ENCODE results near the gene USHBP1.

The USHBP1 gene

DNA sequence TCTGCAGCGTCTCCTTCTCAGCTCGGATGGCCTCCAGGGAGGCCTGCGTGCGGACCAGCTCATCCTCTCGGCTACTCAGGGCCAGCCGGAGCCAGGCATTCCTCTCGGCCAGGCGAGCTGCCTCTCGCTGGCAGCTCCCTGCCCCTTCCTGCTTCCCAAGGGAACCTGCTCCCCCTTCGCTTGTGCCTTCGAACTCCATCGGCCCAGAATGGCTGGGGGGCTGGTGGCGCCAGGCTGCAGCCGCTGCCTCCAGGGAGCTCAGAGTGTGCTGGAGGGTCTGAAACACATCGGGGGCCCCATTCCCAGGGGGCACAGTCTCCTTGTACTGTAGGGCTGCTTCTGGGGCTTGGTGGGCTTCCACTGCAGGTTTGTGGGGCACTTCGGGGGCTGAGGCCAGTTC, 2.0 kb downstream of the USHBP1 start:
- DNase-seq, result no peak

DNA sequence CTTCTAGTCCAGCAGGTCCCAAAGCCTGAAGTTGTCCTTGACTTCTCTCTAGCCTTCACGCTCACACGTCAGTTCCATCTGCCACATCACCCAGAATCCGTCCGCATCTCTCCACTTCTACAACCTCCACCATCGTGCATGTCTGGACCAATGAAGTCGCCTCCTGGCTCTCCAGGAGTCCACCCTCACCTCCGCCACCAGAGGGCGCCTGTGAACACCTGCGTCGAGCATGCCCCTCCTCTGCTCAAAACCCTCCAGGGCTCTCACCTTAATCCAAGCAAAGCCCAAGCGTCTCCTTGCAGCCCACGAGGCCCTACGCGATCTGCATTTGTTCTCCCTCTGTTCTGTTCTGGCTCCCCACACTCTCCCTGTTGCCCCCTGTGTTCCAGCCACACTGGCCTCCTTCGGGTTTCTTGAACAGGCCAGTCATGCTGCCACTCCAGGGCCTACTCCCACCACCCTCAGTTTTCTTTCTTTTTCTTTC, 3.7 kb downstream of the USHBP1 start:
- no peak for DNase-seq

DNA sequence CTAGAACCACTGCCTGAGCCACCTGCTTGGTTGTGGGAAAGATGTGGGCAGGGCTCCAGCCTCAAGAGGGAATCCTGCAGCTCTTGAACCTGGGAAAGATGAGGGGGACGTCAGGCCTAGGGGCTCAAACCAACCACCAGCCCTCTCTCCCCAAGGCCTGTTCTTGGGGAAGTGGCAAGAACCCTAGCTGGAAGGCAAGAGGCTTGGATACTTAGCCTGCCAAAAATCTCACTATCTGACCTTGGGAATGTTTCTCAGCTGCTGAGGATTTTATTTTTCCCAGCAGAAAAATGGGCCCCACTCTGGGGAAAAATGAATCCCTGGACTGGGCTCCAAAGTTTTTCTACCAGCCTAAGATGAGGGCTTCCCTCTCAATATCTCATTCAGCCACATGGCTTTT, 4.6 kb downstream of the USHBP1 start:
- DNase-seq, result no peak

DNA sequence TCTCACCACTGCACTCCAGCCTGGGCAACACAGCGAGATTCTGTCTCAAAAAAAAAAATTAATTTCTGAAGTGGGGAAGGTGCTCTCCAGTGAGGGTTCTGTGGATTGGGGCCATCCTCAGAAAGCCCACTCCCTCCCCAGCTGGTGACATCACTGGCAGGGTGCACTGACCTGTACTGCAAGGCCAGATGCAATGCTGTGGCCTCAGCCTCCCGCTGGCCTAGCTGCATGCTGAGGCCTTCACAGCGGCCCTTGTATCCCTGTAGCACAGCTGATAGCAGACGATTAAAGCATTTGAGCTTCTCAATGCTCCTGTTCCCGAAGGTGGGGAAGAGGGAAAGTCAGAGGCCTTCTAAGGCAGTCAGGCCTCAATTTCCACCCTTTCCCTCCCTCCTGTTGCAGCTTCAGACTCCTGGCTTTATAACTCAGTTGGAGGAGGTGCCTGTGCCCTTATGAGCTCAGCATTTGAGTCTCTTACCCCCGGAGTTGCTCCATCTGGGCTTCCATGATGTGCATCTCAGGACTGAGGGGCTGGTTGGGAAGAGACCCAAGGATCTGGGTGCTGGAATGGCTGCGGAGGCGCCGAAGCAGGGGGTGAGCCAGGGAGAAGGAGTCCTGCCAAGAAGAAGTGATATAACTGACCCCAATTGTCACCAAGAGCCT, 5.3 kb downstream of the USHBP1 start:
- DNase-seq, result no peak

DNA sequence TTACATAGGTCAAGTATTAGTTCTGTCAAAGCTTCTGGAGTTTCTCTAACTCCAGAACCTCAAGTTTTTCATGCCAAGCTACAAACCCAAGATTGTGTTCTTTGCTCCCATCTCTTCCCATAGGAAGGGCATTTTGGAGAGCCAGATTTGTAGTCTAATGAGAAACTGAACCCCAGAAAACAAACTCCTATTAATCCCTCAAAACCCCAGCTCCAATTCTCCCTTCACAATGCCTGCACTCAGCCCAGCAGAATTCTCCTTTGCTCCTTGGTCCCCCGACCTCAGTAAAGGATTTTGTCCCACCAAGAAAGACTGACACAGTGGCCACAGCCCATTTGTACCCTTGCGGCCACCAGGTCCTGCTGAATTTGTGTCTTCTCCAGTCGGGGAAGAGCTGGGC, 8.4 kb downstream of the USHBP1 start:
- no peak for DNase-seq

DNA sequence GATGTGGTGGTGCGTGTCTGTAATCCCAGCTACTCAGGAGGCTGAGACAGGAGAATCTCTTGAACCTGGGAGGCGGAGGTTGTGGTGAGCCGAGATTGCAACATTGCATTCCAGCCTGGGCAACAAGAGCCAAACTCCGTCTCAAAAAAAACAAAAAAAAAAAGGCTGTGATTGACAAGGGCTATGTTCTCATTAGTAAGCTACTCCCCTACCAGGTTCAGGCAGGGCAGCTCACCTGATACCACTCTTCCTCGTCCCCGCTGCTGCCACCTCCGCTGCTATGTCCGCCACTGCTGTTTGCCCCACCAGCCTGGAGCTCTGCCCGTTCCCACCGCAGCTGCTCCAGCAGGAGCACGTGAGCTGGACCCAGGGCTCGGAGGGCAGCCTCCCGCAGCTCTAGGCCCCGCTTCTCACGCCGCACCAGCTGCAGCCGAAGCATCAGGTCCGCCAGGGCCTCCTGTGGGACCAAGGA, 9.4 kb downstream of the USHBP1 start:
- no peak for DNase-seq

DNA sequence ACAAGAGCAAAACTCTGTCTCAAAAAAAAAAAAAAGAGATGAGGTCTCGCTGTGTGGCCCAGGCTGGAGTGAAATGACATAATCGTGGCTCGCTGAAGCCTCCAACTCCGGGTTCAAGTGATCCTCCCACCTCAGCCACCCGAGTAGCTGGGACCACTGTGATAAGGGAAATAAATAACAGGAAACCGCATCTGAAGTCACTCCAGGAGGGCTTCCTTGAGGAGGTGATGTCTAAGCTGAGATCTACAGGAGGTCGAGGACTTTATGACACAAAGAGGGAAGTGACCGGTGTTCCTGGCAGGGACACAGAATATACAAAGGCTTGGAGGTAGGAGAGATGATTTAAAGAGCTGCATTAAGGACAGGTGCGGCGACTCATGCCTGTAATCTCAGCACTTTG, 9.9 kb downstream of the USHBP1 start:
- DNase-seq, result no peak

DNA sequence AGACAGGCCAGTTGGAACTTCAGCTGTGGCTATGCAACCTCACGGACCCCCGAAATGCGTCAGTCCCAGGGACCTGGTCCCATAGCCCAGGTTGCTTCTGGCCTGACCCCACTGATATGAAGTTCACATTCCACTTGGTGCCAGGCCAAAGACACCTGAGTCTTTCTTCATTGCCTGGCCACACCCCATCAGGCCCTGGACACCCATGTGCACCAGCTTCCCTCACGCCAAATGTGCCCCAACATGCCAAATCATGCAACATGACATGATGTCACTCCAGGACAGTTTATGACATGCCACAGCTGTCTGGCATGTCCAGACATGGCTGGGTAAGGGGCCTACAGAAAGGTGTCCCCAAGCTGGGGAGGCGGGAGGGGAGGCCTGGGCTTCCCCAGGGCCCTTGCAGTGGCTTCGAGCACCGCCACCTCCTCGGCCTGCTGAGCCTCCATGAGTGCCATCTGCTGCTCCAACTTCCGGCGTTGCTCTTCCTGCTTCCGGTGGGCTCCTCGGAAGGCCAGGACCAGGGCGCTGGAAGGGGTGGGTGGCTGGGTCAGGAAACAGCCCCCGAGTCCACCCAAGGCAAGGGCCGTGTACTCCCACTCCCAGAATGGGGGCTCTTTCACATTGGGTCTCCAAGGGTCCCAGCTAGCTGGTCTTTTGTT, 14.5 kb downstream of the USHBP1 start:
- DNase-seq, result no peak

DNA sequence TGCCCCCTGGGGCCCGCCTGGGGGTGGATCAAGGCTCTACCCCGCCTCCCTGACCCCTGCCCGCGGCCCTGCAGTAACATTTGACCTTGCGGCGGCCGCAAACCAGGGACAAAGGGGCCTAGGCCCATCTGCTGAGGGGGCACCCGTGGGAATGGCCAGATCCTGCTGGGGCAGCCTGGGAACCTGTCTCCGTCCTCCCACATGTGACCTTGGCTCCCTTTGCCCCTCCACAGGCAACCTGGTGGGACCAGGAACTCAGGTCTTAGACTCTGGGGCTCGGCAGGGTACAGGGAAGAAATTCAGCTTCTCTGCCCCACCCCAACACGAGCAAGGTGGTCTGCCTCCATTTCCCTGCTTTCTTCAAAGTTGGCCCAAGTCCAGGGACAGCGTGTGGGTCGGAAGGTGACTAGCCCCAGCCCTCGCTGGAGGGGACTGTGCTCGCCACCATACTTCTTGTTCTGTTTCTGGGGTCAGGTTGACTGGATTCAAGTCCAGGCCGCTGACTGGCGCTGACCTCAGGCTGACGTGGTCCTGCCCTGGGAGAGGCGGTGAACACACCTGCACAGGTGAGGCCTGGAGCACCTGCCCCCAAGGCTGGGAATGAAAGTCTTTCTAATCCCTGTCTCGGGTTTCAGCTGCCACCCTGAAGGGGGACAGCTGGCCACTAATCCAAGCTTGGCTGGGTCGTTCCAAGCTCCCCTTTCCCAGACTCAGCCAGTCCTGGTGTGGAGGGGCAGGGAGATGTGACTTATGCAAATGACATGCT, 16.4 kb downstream of the USHBP1 start:
- no peak for DNase-seq

DNA sequence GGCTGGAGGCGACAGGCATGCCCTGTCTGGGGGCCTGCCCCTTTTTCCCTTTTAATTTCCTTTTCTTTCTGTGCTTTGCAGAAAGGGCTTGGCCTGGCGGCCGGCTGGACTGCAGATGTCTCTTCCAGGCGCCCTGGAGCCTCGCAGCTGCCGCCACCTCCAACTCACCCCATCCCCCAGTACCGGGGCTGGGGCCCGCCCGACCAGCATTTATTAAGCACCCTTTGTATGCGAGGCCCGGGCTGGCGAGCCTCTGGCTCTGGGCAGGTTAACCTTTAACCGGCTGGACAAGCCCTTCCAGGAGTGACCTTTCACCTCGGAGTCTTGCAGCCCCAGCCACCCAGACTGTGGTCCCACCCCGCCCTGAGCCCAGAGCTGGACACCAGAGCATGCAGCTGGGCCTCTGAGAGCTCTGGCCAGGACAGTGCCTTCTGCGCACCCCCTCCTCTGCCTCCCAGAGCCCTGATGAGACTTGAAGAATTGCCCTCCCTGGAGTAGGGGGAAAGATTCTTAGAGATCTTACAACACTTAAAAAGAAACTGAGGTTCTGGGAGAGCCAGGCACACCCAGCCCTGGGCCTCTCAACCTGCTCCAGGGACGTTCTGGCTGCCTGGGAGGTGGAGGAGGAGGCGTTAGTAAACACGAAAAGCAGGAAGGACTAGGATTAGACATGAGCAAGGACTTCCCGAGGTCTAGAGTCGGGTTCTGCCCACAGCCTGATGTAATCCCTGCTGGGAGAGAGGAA, 17.7 kb downstream of the USHBP1 start:
- no peak for DNase-seq

DNA sequence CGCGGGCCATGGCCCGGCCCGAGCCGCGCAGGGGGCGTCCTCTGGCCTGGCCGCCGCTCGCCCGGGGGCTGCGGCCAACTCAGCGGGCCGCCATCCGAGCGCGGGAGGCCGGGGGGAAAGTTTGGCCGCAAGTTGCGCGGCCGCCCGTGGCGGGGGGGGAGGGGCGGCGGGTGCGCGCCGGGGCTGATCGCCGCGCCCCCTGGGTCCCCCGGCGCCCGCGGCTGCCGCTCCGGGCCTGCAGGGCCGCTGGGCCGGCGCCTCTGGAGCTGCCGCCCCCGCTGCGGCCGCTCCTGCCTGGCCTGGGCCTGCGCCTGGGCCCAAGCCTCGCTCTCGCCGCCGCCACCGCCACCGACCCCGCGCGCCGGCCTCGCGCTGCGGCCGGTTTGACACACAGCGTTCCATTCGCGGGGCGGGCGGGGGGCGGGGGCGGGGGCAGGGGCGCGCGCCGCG, 19.0 kb downstream of the USHBP1 start, which contains the start of gene NR2F6:
Gene NR2F6, minus strand, starts transcription at position 385 of the 450 bp plus-strand sequence. CDS start 699 bp downstream, outside the sequence.
- no peak for DNase-seq

DNA sequence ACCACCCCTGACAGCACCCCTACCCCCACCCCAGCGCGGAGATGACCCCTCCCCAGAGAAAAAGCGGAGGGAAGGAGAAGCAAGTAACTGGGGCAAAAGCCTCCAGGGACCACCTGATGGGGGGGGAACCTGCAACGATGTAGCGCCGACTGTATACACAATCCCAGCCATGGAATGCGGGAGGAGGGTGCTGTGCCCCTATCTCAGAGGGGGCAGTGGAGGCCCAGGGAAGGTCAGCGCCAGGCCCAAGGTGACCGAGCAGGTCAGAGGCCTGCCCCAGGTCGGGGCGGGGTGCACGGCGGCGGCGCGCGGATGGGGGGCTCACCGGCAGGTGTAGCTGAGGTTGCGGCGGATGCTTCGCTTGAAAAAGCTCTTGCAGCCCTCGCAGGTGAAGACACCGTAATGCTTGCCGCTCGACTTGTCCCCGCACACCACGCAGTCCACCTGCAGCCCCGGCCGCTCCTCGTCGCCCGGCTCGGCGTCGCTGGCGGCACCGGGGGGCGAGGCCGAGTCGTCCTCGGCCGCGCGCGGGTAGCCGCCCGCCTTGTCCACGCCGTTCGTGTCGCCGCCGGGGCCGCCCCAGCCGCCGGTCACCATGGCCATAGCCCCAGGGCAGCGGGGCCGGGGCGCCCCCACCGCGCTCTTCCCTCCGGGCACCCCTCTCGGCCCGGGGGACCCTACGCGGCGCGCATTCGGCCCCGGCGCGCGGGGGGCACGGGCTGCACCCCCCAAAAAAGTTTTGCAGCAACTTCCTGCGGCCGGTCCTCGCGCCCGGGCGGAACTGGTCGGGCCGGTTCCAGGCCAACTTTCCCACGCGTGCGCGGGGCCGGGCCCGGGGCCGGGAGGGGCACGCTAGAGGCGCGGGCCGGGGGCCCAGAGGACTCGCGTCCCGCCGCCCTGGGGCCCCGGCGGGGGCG, 19.7 kb downstream of the USHBP1 start:
- DNase-seq, result no peak

DNA sequence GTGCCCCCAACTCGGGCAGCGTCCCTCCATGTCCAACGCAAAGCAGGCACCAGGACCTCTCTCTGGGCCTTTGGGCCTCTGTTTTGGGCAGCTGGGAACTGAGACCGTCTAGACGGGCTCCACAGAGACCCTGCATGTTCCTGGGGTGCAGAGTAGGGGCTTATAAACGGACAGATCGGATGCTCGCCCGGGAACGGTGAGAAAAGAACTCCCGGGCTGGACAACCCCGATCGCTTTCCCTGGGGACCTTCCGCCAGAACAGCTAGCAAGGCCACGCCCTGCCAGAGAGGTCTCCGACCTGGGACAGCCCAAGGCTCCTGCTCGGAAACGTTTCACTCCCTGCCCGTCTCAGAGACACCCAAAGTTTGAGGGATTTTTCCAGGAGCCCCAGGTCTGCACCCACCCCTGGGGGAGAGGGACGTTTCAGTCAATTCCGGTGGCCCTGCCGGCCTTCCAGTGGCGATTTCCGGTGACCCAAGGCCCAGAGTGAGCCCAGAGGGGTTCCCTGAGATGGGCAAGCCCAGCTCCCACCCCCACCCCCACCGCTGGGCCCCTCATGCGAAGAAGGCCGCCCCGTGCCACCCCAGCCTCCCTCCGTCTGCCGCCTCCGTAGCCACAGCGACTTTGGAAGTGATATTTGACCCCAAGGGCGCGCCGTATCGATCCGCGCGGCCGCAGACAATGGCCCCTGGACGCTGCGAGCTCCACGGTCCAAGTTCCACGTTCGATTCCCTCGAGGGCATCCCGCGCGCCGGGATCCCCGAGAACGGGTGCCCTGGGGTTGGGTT, 20.5 kb downstream of the USHBP1 start:
- DNase-seq, result no peak

DNA sequence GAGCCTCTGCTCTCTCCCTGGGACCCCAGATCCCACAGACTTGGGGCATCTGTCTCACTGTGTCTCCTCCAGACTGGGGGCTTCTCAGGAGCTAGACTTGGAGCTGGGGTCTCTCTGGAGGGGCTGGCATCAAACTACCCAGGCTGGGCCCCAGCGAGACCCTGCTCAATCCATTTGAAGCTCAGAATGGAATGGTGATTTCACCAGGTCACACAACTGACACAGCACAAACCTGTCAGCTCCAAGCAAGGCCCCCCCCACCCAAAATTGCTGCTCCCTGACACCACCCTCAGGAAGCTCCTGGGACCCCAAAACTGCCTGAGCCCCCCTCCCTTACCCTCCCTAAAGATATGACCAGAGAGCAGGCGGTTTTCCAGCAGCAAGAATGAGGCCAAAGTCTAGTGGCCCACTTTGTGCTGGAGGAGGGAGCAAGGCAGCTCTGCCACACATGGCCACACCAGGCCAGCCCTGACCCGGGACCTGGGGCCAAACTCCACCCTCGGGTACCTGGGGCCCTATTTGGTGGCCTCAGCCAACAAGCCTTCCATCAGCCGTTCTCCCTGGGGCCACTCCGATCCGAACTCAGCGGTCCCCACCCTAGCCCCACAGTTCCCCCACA, 21.2 kb downstream of the USHBP1 start:
- no peak for DNase-seq

DNA sequence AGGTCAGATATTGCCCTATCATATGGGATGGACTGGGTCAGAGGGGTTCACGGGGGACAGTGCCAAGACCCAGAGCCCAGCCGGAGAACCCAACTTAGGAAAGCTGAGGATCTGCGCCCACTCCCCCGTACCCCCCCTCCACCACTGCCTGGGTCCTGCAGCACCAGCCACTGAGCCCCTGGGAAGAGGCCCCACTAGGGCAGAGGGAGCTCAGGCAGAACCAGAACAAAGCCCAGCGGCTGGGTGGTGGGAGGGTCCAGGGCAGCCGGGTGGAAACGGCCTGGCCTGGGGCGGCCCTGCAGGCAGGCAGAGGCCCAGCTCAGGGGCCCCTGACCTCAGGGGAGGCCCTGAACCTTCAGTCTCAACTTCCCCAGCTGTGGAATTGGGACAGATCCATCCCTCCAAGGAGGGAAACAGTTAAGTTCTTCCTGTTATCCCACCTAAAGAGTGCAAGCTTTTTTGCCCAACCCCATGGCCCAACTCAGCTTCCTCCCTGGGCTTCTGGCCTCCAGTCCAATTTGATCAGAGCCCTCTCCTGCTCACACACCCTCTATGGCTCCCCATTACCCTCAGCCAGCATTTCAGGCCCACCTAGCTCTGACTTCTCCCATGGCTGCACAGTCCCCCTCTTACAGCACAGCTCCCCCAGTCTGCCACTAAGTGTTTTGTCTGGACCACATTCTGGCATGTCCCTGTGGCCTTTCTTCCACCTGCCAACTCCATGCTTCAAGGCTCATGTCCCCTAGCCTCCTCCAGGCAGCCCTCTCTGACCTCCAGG, 21.9 kb downstream of the USHBP1 start:
- no peak for DNase-seq

DNA sequence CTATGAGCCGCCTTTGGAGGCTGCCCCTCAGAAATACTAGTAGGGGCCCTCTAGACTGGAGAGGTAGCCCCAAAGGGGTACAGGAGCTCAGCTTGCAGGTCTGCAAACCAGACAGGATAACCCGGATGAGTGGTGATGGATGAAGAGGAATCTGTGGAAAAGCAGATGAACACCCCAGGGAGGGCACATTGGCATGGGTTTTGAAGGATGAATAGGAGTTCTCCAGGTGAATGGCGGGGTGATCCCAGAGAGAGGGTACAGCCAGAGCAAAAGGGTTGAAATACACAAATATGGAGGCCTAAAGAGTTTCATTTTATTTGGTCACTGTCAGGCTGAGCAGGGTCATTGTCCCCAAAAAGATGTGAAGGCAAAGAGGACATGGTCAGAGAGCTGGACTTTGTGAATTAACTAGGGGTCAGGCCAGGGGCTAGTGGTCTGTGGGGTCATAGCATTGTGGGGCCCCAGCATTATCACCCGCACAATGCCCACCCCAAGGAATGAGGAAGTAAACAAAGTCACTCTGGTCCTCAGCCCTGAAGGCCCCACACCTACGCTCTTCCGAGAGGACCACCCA, 23.6 kb downstream of the USHBP1 start:
- DNase-seq, result no peak

DNA sequence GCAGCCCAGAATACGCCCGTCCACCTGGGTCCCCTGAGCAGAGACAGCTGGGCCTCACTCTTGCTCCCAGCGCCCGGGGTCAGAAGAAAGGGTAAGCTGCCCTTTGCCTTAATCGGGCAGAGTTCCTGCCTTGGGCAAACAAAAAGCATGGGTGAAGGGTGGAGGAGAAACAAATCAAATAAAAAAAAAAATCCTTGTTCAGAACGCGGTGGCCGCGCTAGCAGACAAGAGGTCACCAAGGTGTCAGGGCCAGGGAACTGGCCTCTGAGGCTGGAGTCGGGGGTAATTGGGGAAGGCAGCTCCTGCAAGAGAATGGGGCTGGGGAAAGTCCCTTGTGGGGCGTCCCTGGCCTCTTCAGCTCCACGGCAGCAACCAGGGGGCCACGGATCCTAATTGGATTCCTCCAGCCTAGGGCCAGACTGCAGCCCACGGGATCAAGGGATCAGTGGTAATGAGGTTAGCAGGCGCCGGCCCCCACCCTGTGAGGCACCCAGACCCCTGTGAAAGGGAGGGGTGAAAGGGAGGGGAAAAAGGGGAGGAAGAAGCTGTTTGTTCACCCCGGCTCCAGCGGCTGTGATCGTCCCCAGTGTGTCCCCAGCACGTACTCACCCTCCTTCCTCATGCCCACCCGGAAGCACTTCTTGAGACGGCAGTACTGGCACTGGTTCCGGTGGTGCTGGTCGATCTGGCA, 24.3 kb downstream of the USHBP1 start:
- DNase-seq, result no peak
